Type B pancreatic cell (in vitro differentiated cells): ENCODE data around the gene ADAMTS16. TPM values are rescaled to one million over a fixed set of nuclear protein-coding genes. Genes with fewer than 3 reads are reported as not detected.
A peak's percentile ranks its signal among the peaks of the same experiment; 100 is the strongest.

Experiments used
- DNase-seq: peaks from one replicate; pipeline ENCODE4 v3.0.0; 2021; ENCODE audit warnings: mixed read lengths; ENCODE audit not compliant: unreplicated experiment; ENCODE audit errors: extremely low spot score
- H3K27ac Mint-ChIP-seq: 2 replicates; pipeline ENCODE4 v1.8.0; 2021; ENCODE audit warnings: mild to moderate bottlenecking, mixed read lengths
- H3K27me3 Mint-ChIP-seq: 2 replicates; pipeline ENCODE4 v1.8.0; 2021; ENCODE audit warnings: mixed read lengths
- H3K36me3 Mint-ChIP-seq: 2 replicates; pipeline ENCODE4 v1.8.0; 2021; ENCODE audit warnings: mixed read lengths
- H3K4me1 Mint-ChIP-seq: one replicate; pipeline ENCODE4 v1.8.0; 2021; ENCODE audit warnings: mixed read lengths; ENCODE audit not compliant: unreplicated experiment
- H3K4me3 Mint-ChIP-seq: 2 replicates; pipeline ENCODE4 v1.8.0; 2021; ENCODE audit warnings: mild to moderate bottlenecking, mixed read lengths
- H3K9me3 Mint-ChIP-seq: 2 replicates; pipeline ENCODE4 v1.8.0; 2021; ENCODE audit warnings: mixed read lengths
- total RNA-seq: library from RNA; stranded (reverse); gene quantifications from 2 replicates; pipeline ENCODE4 v1.2.1, GENCODE V29; 2021; ENCODE audit warnings: low replicate concordance
- TF ChIP-seq, protein P1 (sequence below): fragments of 200-600 bp; sonication (generic); conservative IDR thresholded peaks from 2 replicates; pipeline ENCODE4 v1.5.0; 2021; ENCODE audit warnings: antibody characterized with exemption, mild to moderate bottlenecking

Gene ADAMTS16
- total RNA-seq, 1 donor from 2014 or later: 23.3 TPM

GRCh38 chr5:5257353-5257752 is 117.2 kb downstream of the ADAMTS16 start:
- no peaks in the 10 kb centered on the region for H3K27me3 Mint-ChIP-seq
- H3K4me3 Mint-ChIP-seq: no peak overlapping the region
- no peak for DNase-seq
- peaks cover 13% of the 10 kb centered on the region for H3K36me3 Mint-ChIP-seq
- TF ChIP-seq, protein P1, sequence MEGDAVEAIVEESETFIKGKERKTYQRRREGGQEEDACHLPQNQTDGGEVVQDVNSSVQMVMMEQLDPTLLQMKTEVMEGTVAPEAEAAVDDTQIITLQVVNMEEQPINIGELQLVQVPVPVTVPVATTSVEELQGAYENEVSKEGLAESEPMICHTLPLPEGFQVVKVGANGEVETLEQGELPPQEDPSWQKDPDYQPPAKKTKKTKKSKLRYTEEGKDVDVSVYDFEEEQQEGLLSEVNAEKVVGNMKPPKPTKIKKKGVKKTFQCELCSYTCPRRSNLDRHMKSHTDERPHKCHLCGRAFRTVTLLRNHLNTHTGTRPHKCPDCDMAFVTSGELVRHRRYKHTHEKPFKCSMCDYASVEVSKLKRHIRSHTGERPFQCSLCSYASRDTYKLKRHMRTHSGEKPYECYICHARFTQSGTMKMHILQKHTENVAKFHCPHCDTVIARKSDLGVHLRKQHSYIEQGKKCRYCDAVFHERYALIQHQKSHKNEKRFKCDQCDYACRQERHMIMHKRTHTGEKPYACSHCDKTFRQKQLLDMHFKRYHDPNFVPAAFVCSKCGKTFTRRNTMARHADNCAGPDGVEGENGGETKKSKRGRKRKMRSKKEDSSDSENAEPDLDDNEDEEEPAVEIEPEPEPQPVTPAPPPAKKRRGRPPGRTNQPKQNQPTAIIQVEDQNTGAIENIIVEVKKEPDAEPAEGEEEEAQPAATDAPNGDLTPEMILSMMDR: no peak
- H3K4me1 Mint-ChIP-seq: peaks cover 4% of the 10 kb centered on the region
- H3K9me3 Mint-ChIP-seq: peaks cover 21% of the 10 kb centered on the region
- H3K27ac Mint-ChIP-seq: no peak overlapping the region

DNA sequence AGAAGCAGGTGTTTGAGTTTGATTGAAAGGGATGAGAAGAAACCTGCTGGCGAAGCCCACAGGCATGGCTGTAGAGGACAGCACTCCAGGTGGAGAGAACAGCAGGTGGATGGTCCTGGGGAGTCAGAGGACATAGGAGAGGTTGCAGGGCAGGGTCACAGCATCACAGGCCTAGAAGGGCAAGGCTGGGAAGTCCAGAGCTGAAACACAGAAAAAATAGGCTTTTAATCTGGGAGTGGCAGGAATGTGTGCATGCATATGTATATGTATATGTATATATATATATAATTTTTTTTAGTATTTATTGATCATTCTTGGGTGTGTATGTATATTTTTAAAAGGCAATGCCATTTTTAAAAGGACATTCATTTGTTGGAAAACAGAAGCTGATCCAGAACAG is 118.4 kb downstream of the ADAMTS16 start:
- TF ChIP-seq, protein P1: no peak
- H3K27ac Mint-ChIP-seq: no peak overlapping the region

GRCh38 chr5:5264727-5265126 is 124.6 kb downstream of the ADAMTS16 start:
- Mint-ChIP-seq H3K9me3 (peaks cover 7% of the 10 kb centered on the region), H3K27ac (no peak overlapping the region), H3K4me3 (no peak overlapping the region), H3K4me1 (peaks cover 11% of the 10 kb centered on the region), H3K36me3 (peaks cover 8% of the 10 kb centered on the region), H3K27me3 (peaks cover 4% of the 10 kb centered on the region)
- DNase-seq: no peak
- TF ChIP-seq, protein P1: no peak

More for the DNA sequence above, 118.4 kb downstream of the ADAMTS16 start:
- peaks cover 7% of the 10 kb centered on the region for H3K36me3 Mint-ChIP-seq
- H3K9me3 Mint-ChIP-seq: peaks cover 21% of the 10 kb centered on the region
- no peaks in the 10 kb centered on the region for H3K27me3 Mint-ChIP-seq
- DNase-seq: no peak
- peaks cover 4% of the 10 kb centered on the region for H3K4me1 Mint-ChIP-seq
- H3K4me3 Mint-ChIP-seq: no peak overlapping the region

DNA sequence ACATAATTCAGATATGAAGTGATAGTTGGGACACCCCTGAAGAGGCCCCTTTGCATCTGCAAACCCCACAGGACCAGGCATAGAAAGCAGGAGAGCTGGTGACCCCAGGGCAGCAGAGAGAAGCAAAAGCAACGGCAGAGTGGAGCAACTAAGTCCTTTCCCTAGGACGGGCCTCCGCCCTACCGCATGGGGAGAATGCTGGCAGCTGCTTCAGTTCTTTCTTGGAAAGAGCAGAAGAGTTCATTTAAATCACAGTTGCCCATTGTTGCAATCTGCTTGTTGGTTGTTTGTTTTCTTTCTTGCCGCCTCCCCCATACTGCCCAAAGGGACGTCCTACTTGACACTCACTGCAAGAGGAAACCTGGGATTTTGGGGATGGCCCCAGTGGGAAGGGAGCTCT is 126.2 kb downstream of the ADAMTS16 start:
- Mint-ChIP-seq H3K27me3 (peaks cover 4% of the 10 kb centered on the region), H3K4me3 (no peak overlapping the region), H3K27ac (no peak overlapping the region), H3K9me3 (peaks cover 7% of the 10 kb centered on the region), H3K4me1 (peaks cover 20% of the 10 kb centered on the region), H3K36me3 (peaks cover 8% of the 10 kb centered on the region)
- no peak for DNase-seq
- TF ChIP-seq, protein P1: no peak

DNA sequence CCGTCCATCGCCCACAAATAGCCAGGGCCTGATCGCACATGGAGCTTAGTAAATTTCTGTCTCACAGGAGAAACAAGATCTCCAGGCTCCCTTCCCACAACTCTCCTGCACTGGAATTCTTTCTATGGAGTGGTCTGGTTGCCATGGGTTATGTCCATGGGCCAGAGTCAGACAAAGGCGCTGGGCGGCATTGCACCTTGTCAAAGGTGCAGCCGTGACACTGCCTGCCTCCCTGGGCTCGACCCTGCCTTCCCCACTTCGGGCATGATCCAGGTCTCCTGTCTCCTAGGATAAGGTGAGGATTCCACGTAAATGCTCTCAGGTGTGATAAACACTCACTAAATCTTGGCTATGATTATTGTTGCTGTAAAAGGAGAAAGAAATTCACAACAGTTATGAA is 130.0 kb downstream of the ADAMTS16 start:
- H3K36me3 Mint-ChIP-seq: peaks cover 3% of the 10 kb centered on the region
- TF ChIP-seq, protein P1: no peak
- no peak overlapping the region for H3K4me3 Mint-ChIP-seq
- H3K9me3 Mint-ChIP-seq: peaks cover 7% of the 10 kb centered on the region
- H3K4me1 Mint-ChIP-seq: peaks cover 25% of the 10 kb centered on the region
- peaks cover 3% of the 10 kb centered on the region for H3K27me3 Mint-ChIP-seq
- no peak for DNase-seq
- H3K27ac Mint-ChIP-seq: peak overlapping the region; percentile 46
